Mucosa of descending colon (tissue), 3 donors: ENCODE data around the gene POLR3H. TPM values are rescaled to one million over a fixed set of nuclear protein-coding genes. Genes with fewer than 3 reads are reported as not detected.

Experiments used
- ATAC-seq: fragments of 200-7000 bp; cut with Tn5 transposase; one replicate; pipeline ENCODE4 v1.9.1; 2020; ENCODE audit warnings: mild to moderate bottlenecking, moderate library complexity
- DNase-seq, 3 donors: peaks; one replicate each; pipeline ENCODE4 v3.0.0-alpha.2; 2020
- H3K36me3 ChIP-seq: fragments of 200-600 bp; one replicate; pipeline ENCODE4 v1.8.0; 2021; ENCODE audit warnings: low read depth, mild to moderate bottlenecking
- H3K4me1 ChIP-seq: fragments of 200-600 bp; one replicate; pipeline ENCODE4 v1.8.0; 2021; ENCODE audit warnings: low read depth, mild to moderate bottlenecking
- H3K4me3 ChIP-seq: fragments of 200-600 bp; one replicate; pipeline ENCODE4 v1.8.0; 2021; ENCODE audit warnings: mild to moderate bottlenecking
- H3K9me3 ChIP-seq: fragments of 200-600 bp; one replicate; pipeline ENCODE4 v1.8.0; 2021; ENCODE audit warnings: mild to moderate bottlenecking
- CTCF ChIP-seq: fragments of 200-600 bp; IDR thresholded peaks from one replicate; pipeline ENCODE4 v1.8.0; 2022; ENCODE audit warnings: antibody characterized with exemption, mild to moderate bottlenecking
- intact Hi-C, 2 donors: fragments of 100-400 bp; cut with DNase I in 1 of 2; cut with micrococcal nuclease in 1 of 2; formaldehyde crosslinking; loops; one replicate each; pipeline versions ENCODE4 v1.11.0 to v1.11.1; 2022; cut with DNase I, micrococcal nuclease
- total RNA-seq, 3 donors: library from RNA; stranded (reverse); fragmentation: NEBNext Ultra II Directional in 2 of 3; extraction: Animal tissue kit (Norgen Biotek cat#: 25700) in 2 of 3; gene quantifications; one replicate each; pipeline versions ENCODE4 v1.2.1 to v1.2.4, GENCODE V29; 2021 to 2023
- donor health status: DM: no; HTN: no; CAD: no; lungs with moderate emphysema.
- donor health status: DM: no; HTN: no; CAD: no.
- donor health status: DM: no; HTN: yes; CAD: no.

Gene POLR3H
- total RNA-seq, 3 donors from 2014 or later, result 12.4 to 26.1 (median 15.7) TPM

GRCh38 chr22:41540006-41540315 lies 4.3 kb downstream of the POLR3H start:
- Histone ChIP-seq H3K36me3 (no peaks in the 10 kb centered on the region), H3K4me1 (peaks cover 20% of the 10 kb centered on the region)
- no peak for ATAC-seq

GRCh38 chr22:41539146-41540005 lies 4.9 kb downstream of the POLR3H start:
- no peaks in the 10 kb centered on the region for H3K9me3 ChIP-seq
- no peaks in the 10 kb centered on the region for H3K36me3 ChIP-seq
- no peak overlapping the region for H3K4me3 ChIP-seq
- intact Hi-C loops, result loop anchor here in 1 of 2 donors (10.0 kb wide), 1 partner anchor 55 kb away; no protein-coding TSS in a partner anchor
- TF ChIP-seq CTCF, result no peak
- DNase-seq (no peak), ATAC-seq (no peak)
- H3K4me1 ChIP-seq, result peaks cover 16% of the 10 kb centered on the region

More at GRCh38 chr22:41540006-41540315, 4.3 kb downstream of the POLR3H start:
- intact Hi-C loops, result loop anchor here in 1 of 2 donors (10.0 kb wide), 1 partner anchor 55 kb away; no protein-coding TSS in a partner anchor
- Histone ChIP-seq H3K4me3 (no peak overlapping the region), H3K9me3 (no peaks in the 10 kb centered on the region)
- no peak for DNase-seq
- TF ChIP-seq CTCF, result no peak

DNA sequence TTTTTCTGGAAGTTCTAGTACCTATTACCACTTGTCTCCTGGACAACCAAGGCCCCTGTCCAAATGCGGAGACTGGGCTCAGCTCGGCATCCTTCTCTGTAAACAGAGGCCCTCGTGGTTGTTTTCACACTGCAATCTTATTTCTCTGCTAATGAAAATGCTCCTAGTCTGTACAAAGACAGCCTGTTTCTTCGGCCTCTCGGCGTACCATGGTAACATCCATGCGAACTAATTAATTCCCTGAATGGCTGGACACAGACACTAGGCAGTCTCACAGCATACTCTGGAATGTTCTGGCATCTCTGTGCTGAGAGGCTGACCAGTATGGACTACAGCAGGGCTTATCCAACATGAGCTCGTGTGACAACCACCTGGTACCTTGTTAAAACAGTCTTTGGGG lies 5.7 kb downstream of the POLR3H start:
- ATAC-seq (no peak), DNase-seq (no peak)
- H3K36me3 ChIP-seq, result no peaks in the 10 kb centered on the region
- H3K9me3 ChIP-seq, result no peaks in the 10 kb centered on the region
- TF ChIP-seq CTCF, result no peak
- intact Hi-C loops, result no loop called here
- peaks cover 15% of the 10 kb centered on the region for H3K4me1 ChIP-seq
- no peak overlapping the region for H3K4me3 ChIP-seq

DNA sequence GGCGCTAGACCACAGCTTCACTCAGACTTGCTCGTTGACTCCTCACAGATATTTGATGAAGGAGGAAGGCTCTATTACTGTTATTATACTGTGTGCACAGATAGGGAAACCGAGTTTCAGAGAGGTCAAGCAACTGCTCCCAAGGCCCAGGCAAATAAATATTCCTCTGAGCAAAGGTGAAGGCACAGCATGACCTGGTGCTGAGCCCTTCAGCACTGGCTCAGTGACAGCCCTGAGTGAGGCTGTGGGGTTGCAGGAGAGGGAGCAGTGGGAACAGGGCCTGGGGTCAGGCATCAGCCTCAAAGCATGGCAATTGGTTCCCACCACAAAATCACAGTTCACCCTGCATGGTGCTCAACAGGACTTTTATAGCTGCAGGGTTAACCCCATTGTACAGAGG lies 7.1 kb downstream of the POLR3H start:
- DNase-seq (no peak), ATAC-seq (no peak)
- no peak for TF ChIP-seq CTCF
- H3K36me3 ChIP-seq, result no peaks in the 10 kb centered on the region
- H3K4me3 ChIP-seq, result no peak overlapping the region
- no peaks in the 10 kb centered on the region for H3K9me3 ChIP-seq
- H3K4me1 ChIP-seq, result peaks cover 3% of the 10 kb centered on the region
- intact Hi-C loops, result no loop called here

DNA sequence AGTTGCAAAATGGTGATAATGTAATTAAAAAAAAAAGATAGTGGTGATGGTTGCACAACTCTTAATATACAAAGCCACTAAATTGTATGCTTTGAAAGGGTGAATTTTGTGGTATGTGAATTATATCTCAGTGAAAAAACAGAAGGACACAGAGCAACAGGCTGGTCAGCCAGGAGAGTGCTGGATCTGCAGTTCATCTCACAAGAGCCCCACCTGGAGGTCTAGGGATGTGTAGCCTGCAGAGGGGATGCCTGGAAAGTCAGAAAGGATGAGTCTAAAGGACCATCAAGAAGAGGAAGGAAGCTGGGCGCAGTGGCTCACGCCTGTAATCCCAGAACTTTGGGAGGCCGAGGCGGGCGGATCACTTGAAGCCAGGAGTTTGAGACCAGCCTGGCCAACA lies 9.0 kb downstream of the POLR3H start:
- intact Hi-C loops, result no loop called here
- TF ChIP-seq CTCF, result no peak
- ATAC-seq, result no peak

More for the DNA sequence above, 9.0 kb downstream of the POLR3H start:
- H3K36me3 ChIP-seq, result no peaks in the 10 kb centered on the region
- H3K9me3 ChIP-seq, result no peaks in the 10 kb centered on the region
- DNase-seq, result no peak
- H3K4me3 ChIP-seq, result no peak overlapping the region
- no peaks in the 10 kb centered on the region for H3K4me1 ChIP-seq
